IMR-90 (cell line): ENCODE results near the gene TPP1. TPM values are rescaled to one million over a fixed set of nuclear protein-coding genes. Genes with fewer than 3 reads are reported as not detected.

Source experiments
- ATAC-seq: fragments of 200-7000 bp; cut with Tn5 transposase; 2 replicates; pipeline ENCODE4 v1.9.1; 2020; ENCODE audit warnings: low read depth, mild to moderate bottlenecking, moderate library complexity
- BruUV-seq: library from RNA; stranded (reverse); fragments of 400-500 nt; replicated peaks from 2 replicates; lab custom pipeline; 2021; lab: Mats Ljungman, UMichigan
- CTCF ChIA-PET: fragments of 300-600 bp; formaldehyde crosslinking; extraction: SDS; loops from one replicate; lab custom pipeline; 2021; ENCODE audit warnings: antibody characterized with exemption; lab: Yijun Ruan, JAX
- POLR2A ChIA-PET: fragments of 300-600 bp; sonication (Branson Sonifier 250); formaldehyde crosslinking; loops from one replicate; lab custom pipeline; 2022; ENCODE audit warnings: antibody characterized with exemption; ENCODE audit not compliant: unreplicated experiment; lab: Charles Lee
- DNase-seq: peaks from one replicate; pipeline ENCODE4 v3.0.0; 2013
- H2AFZ ChIP-seq: replicated peaks from 2 replicates; pipeline ENCODE3; 2013; ENCODE audit warnings: low read length, mild to moderate bottlenecking; ENCODE audit not compliant: poor library complexity
- H2AK5ac ChIP-seq: 2 replicates; pipeline ENCODE4 v1.6.1; 2013; ENCODE audit warnings: low read depth, low read length, inconsistent platforms
- H2AK9ac ChIP-seq: replicated peaks from 2 replicates; pipeline ENCODE3; 2013; ENCODE audit warnings: mild to moderate bottlenecking, low read depth, low read length, moderate library complexity; ENCODE audit not compliant: poor library complexity
- H2BK120ac ChIP-seq: 2 replicates; pipeline ENCODE4 v1.6.1; 2013; ENCODE audit warnings: low read depth, low read length, inconsistent platforms
- H2BK15ac ChIP-seq: 3 replicates; pipeline ENCODE4 v1.6.1; 2013; ENCODE audit warnings: low read depth, low read length, inconsistent platforms
- H2BK20ac ChIP-seq: 2 replicates; pipeline ENCODE4 v1.6.1; 2013; ENCODE audit warnings: low read depth, mild to moderate bottlenecking, inconsistent platforms, low read length, moderate library complexity
- H2BK5ac ChIP-seq: 2 replicates; pipeline ENCODE4 v1.6.1; 2013; ENCODE audit warnings: mild to moderate bottlenecking, low read depth, low read length, inconsistent platforms; ENCODE audit not compliant: poor library complexity, severe bottlenecking
- H3K14ac ChIP-seq: replicated peaks from 2 replicates; pipeline ENCODE4 v1.6.1; 2013; ENCODE audit warnings: low read depth, low read length, inconsistent platforms
- H3K18ac ChIP-seq: 2 replicates; pipeline ENCODE4 v1.6.1; 2013; ENCODE audit warnings: low read depth, low read length, control low read depth
- H3K23ac ChIP-seq: 2 replicates; pipeline ENCODE4 v1.6.1; 2013; ENCODE audit warnings: low read depth, low read length, inconsistent platforms
- H3K27ac ChIP-seq: 2 replicates; pipeline ENCODE4 v1.5.1; 2013; ENCODE audit warnings: mild to moderate bottlenecking, control low read depth, low read length; ENCODE audit not compliant: insufficient read depth
- H3K27me3 ChIP-seq: 2 replicates; pipeline ENCODE4 v1.6.1; 2013; ENCODE audit warnings: low read length; ENCODE audit not compliant: control insufficient read depth, insufficient read depth
- H3K36me3 ChIP-seq: 2 replicates; pipeline ENCODE4 v1.6.1; 2013; ENCODE audit warnings: low read length, mixed read lengths; ENCODE audit not compliant: control insufficient read depth, insufficient read depth
- H3K4ac ChIP-seq: 2 replicates; pipeline ENCODE4 v1.6.1; 2013; ENCODE audit warnings: low read depth, low read length, inconsistent platforms
- H3K4me1 ChIP-seq: 2 replicates; pipeline ENCODE4 v1.6.1; 2013; ENCODE audit warnings: low read length, mixed read lengths; ENCODE audit not compliant: control insufficient read depth, insufficient read depth
- H3K4me2 ChIP-seq: 2 replicates; pipeline ENCODE4 v1.6.1; 2013; ENCODE audit warnings: low read depth, mild to moderate bottlenecking, control low read depth, low read length, moderate library complexity
- H3K4me3 ChIP-seq: 2 replicates; pipeline ENCODE4 v1.5.1; 2013; ENCODE audit warnings: low read depth, mild to moderate bottlenecking, control low read depth, low read length, moderate library complexity; ENCODE audit not compliant: insufficient read depth
- H3K56ac ChIP-seq: 2 replicates; pipeline ENCODE4 v1.6.1; 2013; ENCODE audit warnings: low read length, inconsistent platforms; ENCODE audit not compliant: insufficient read depth; ENCODE audit errors: extremely low read depth
- H3K79me1 ChIP-seq, 2 experiments: 2 replicates each; pipeline ENCODE4 v1.6.1; 2013; ENCODE audit warnings: low read length in 2 of 2, inconsistent platforms in 1 of 2, low read depth in 1 of 2
- H3K9ac ChIP-seq: 2 replicates; pipeline ENCODE4 v1.6.1; 2013; ENCODE audit warnings: low read depth, low read length, control low read depth
- H3K9me1 ChIP-seq: 2 replicates; pipeline ENCODE4 v1.6.1; 2013; ENCODE audit warnings: low read length, inconsistent platforms; ENCODE audit not compliant: insufficient read depth
- H3K9me3 ChIP-seq: 2 replicates; pipeline ENCODE4 v1.6.1; 2013; ENCODE audit warnings: low read length; ENCODE audit not compliant: control insufficient read depth, insufficient read depth
- H4K20me1 ChIP-seq: 2 replicates; pipeline ENCODE4 v1.6.1; 2013; ENCODE audit warnings: low read length, inconsistent platforms; ENCODE audit not compliant: insufficient read depth
- H4K5ac ChIP-seq: 2 replicates; pipeline ENCODE4 v1.6.1; 2013; ENCODE audit warnings: mild to moderate bottlenecking, low read depth, low read length, control low read depth
- H4K8ac ChIP-seq, 2 experiments: 2 replicates each; pipeline ENCODE4 v1.6.1; 2013; ENCODE audit warnings: low read depth in 2 of 2, low read length in 2 of 2, control low read depth in 1 of 2, inconsistent platforms in 1 of 2
- H4K91ac ChIP-seq: 2 replicates; pipeline ENCODE4 v1.6.1; 2013; ENCODE audit warnings: low read depth, low read length, inconsistent platforms; ENCODE audit not compliant: insufficient read depth
- BHLHE40 ChIP-seq: fragments of 150-350 bp; IDR thresholded peaks from 2 replicates; pipeline ENCODE4 v1.6.1; 2016; ENCODE audit warnings: mild to moderate bottlenecking, low read depth, low read length
- CEBPB ChIP-seq: IDR thresholded peaks from 2 replicates; pipeline ENCODE4 v1.6.1; 2012; ENCODE audit warnings: low read depth, low read length, improper control_type of control experiment
- CHD1 ChIP-seq: IDR thresholded peaks from 2 replicates; pipeline ENCODE4 v1.6.1; 2012; ENCODE audit warnings: low read depth, low read length, improper control_type of control experiment
- MAFK ChIP-seq: IDR thresholded peaks from 2 replicates; pipeline ENCODE4 v1.6.1; 2012; ENCODE audit warnings: low read depth, low read length, improper control_type of control experiment
- MAZ ChIP-seq: IDR thresholded peaks from 2 replicates; pipeline ENCODE4 v1.6.1; 2012; ENCODE audit warnings: low read depth, mild to moderate bottlenecking, low read length, improper control_type of control experiment, moderate library complexity, borderline replicate concordance
- MXI1 ChIP-seq: IDR thresholded peaks from 2 replicates; pipeline ENCODE4 v1.6.1; 2012; ENCODE audit warnings: low read depth, mild to moderate bottlenecking, low read length, moderate library complexity, borderline replicate concordance
- NFE2L2 ChIP-seq: fragments of 150-350 bp; IDR thresholded peaks from 2 replicates; pipeline ENCODE4 v1.6.1; 2016; ENCODE audit warnings: low read depth, mild to moderate bottlenecking, low read length
- POLR2A ChIP-seq: IDR thresholded peaks from 2 replicates; pipeline ENCODE4 v1.6.1; 2012; ENCODE audit warnings: mild to moderate bottlenecking, low read depth, low read length
- RAD21 ChIP-seq: IDR thresholded peaks from 2 replicates; pipeline ENCODE4 v1.6.1; 2012; ENCODE audit warnings: low read length, improper control_type of control experiment
- RCOR1 ChIP-seq: IDR thresholded peaks from 2 replicates; pipeline ENCODE4 v1.6.1; 2012; ENCODE audit warnings: mild to moderate bottlenecking, low read length, improper control_type of control experiment; ENCODE audit not compliant: insufficient replicate concordance
- RFX5 ChIP-seq: IDR thresholded peaks from 2 replicates; pipeline ENCODE4 v1.8.0; 2012; ENCODE audit warnings: low read depth, mild to moderate bottlenecking, low read length, moderate library complexity
- SMC3 ChIP-seq: fragments of 150-350 bp; IDR thresholded peaks from 2 replicates; pipeline ENCODE4 v1.6.1; 2016; ENCODE audit warnings: low read depth, mild to moderate bottlenecking, antibody characterized with exemption, low read length, moderate library complexity
- WGBS, 2 experiments: methylation state at CpG; one replicate each; pipeline versions ENCODE4 v1.1.5 to v1.1.7; 2013; ENCODE audit warnings: missing lambda C conversion rate in 2 of 2; ENCODE audit not compliant: insufficient read length in 1 of 2; ENCODE audit errors: extremely low coverage in 2 of 2; 5-methylcytosine and 5-hydroxymethylcytosine counted together
- dilution Hi-C: fragments of 300-500 bp; cut with HindIII; formaldehyde crosslinking; loops from one replicate; pipeline ENCODE4 v1.14.3; 2018; ENCODE audit warnings: low sequenced_read_pairs; ENCODE audit not compliant: unreplicated experiment
- in situ Hi-C: fragments of 300-500 bp; cut with MboI; formaldehyde crosslinking; loops from 3 replicates; pipeline ENCODE4 v1.14.3; 2019; ENCODE audit warnings: low sequenced_read_pairs, inconsistent platforms, mixed read lengths
- intact Hi-C: fragments of 100-400 bp; cut with micrococcal nuclease; formaldehyde crosslinking; loops from 2 replicates; pipeline ENCODE4 v1.10.0; 2022
- polyA plus RNA-seq, 3 experiments: library from polyadenylated mRNA; depleted of rRNA; stranded (reverse); fragments of >200 nt; gene quantifications; 2 replicates each; pipeline ENCODE4 v1.2.3, GENCODE V29; 2012; ENCODE audit warnings: low replicate concordance in 1 of 3
- total RNA-seq: library from RNA; depleted of rRNA; stranded (reverse); fragments of >200 nt; gene quantifications from 2 replicates; pipeline ENCODE4 v1.2.3, GENCODE V29; 2012
- TF ChIP-seq, protein P1 (sequence below): conservative IDR thresholded peaks from 2 replicates; pipeline ENCODE4 v1.5.1; 2012; ENCODE audit warnings: mild to moderate bottlenecking, low read depth, low read length, improper control_type of control experiment
- TF ChIP-seq, protein P2 (sequence below): fragments of 150-350 bp; IDR thresholded peaks from 2 replicates; pipeline ENCODE4 v1.6.1; 2016; ENCODE audit warnings: low read depth, mild to moderate bottlenecking, low read length, moderate library complexity, borderline replicate concordance

Gene TPP1
- total and polyA plus RNA-seq, 2 of the 4 experiments (the other 2 are of a cell fraction): 33.5 to 108 TPM

DNA sequence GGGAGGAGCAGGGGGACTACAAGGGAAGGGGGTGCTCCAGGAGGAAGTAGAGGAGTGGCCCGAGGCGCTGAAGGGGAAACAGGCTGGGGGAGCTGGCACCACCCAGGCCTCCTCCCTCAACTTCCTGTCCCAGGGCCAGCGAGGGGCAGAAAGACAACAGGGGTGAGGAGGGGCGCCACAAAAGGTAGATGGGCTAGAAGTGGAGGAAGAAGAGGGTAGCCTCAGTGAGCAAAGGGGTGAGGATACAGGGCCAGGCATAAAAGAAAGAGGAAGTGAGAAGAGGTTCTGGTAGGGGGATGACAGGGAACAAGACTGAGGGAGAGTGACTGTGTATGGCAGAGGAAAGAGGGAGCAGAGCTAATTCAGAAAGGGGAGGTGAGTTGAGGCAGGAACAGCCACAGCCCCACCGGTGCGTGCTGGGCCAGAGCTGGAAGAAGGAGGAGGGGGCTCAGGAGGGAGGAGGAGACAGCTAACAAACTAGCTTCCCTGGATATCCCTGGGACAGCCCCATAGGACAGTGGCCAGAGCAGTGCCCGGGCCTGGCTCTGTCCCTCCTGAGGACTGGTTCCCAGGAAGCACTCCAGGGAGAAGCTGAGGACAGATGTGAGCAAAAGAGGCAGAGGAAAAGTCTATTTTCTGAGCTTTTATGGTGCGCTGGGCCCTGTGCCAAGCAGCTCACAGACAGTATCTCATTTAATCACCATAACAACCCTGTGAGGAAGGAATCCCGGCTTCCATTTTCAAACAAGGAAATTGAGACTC, 27.9 kb upstream of the TPP1 start:
- no CpG with 5 or more reads among the region's 9 CpGs for WGBS, 2 experiments
- Histone ChIP-seq H2BK5ac (peak overlapping the region; percentile 12), H3K27me3 (0 out of 2 replicates have a peak, but pooled peaks cover 3% of the 10 kb centered on the region), H3K14ac (peak overlapping the region; percentile 64), H3K56ac (peak overlapping the region; percentile 35; the same call in 1 of the 2 replicates), H4K5ac (peak overlapping the region; percentile 28), H3K79me1 (peaks cover 5 to 40% of the 10 kb centered on the region in 2 experiments; a peak in 3 of 4 replicates), H4K91ac (peak overlapping the region; percentile 85), H3K23ac (peak overlapping the region; percentile 86; the same call in 1 of the 2 replicates), H2BK15ac (peak overlapping the region; percentile 18; the same call in 1 of the 3 replicates), H2BK20ac (peak overlapping the region; percentile 32; the same call in 1 of the 2 replicates), H3K27ac (peak overlapping the region; percentile 9; the same call in 1 of the 2 replicates), H3K4ac (peak overlapping the region; percentile 83), H3K9ac (no peak overlapping the region), H3K9me3 (no peaks in the 10 kb centered on the region), H4K8ac (peak overlapping the region; percentile 47 to 94; a peak in 3 of 4 replicates), H2AK9ac (peak overlapping the region; percentile 86), H3K36me3 (peaks cover 4% of the 10 kb centered on the region; the same call in 1 of the 2 replicates), H3K18ac (peak overlapping the region; percentile 68), H3K4me2 (no peak overlapping the region; the same call in 1 of the 2 replicates), H3K4me1 (peaks cover 16% of the 10 kb centered on the region), H2AK5ac (peak overlapping the region; percentile 88), H2AFZ (peak overlapping the region; percentile 83), H3K9me1 (peaks cover 26% of the 10 kb centered on the region), H2BK120ac (peak overlapping the region; percentile 81), H3K4me3 (no peak overlapping the region), H4K20me1 (peaks cover 5% of the 10 kb centered on the region; the same call in 1 of the 2 replicates)
- dilution Hi-C loops (no loop called here), intact Hi-C loops (no loop called here), in situ Hi-C loops (no loop called here)
- DNase-seq (peak; percentile 56), ATAC-seq (peak; percentile 36)
- ChIA-PET POLR2A (no interaction called here), CTCF (interaction anchor here (1.1 kb wide), 1 partner anchor 36 kb away, joined by 4 read pairs; the partner anchor contains the start of gene MRPL17)
- TF ChIP-seq MAZ (no peak), SMC3 (no peak), CEBPB (no peak), RCOR1 (no peak), CHD1 (no peak), MXI1 (no peak), RAD21 (no peak), NFE2L2 (no peak), BHLHE40 (no peak), RFX5 (no peak), MAFK (no peak), POLR2A (no peak)
- TF ChIP-seq, protein P1, sequence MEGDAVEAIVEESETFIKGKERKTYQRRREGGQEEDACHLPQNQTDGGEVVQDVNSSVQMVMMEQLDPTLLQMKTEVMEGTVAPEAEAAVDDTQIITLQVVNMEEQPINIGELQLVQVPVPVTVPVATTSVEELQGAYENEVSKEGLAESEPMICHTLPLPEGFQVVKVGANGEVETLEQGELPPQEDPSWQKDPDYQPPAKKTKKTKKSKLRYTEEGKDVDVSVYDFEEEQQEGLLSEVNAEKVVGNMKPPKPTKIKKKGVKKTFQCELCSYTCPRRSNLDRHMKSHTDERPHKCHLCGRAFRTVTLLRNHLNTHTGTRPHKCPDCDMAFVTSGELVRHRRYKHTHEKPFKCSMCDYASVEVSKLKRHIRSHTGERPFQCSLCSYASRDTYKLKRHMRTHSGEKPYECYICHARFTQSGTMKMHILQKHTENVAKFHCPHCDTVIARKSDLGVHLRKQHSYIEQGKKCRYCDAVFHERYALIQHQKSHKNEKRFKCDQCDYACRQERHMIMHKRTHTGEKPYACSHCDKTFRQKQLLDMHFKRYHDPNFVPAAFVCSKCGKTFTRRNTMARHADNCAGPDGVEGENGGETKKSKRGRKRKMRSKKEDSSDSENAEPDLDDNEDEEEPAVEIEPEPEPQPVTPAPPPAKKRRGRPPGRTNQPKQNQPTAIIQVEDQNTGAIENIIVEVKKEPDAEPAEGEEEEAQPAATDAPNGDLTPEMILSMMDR: no peak
- TF ChIP-seq, protein P2, sequence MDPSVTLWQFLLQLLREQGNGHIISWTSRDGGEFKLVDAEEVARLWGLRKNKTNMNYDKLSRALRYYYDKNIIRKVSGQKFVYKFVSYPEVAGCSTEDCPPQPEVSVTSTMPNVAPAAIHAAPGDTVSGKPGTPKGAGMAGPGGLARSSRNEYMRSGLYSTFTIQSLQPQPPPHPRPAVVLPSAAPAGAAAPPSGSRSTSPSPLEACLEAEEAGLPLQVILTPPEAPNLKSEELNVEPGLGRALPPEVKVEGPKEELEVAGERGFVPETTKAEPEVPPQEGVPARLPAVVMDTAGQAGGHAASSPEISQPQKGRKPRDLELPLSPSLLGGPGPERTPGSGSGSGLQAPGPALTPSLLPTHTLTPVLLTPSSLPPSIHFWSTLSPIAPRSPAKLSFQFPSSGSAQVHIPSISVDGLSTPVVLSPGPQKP: no peak
- BruUV-seq: no TSS peak
